Skeletal muscle satellite cell (primary cell): ENCODE data around the gene RAPGEF4.
A peak's percentile ranks its signal among the peaks of the same experiment; 100 is the strongest.

Experiments used
- H3K27me3 ChIP-seq: 2 replicates; pipeline ENCODE4 v1.7.0; 2013; ENCODE audit warnings: low read length; ENCODE audit not compliant: control insufficient read depth, insufficient read depth
- H3K36me3 ChIP-seq: 2 replicates; pipeline ENCODE4 v1.7.0; 2013; ENCODE audit warnings: mild to moderate bottlenecking, control low read depth, low read length; ENCODE audit not compliant: insufficient read depth
- H3K4me1 ChIP-seq: 2 replicates; pipeline ENCODE4 v1.7.0; 2013; ENCODE audit warnings: low read length; ENCODE audit not compliant: control insufficient read depth, insufficient read depth
- H3K4me2 ChIP-seq: 2 replicates; pipeline ENCODE4 v1.7.0; 2013; ENCODE audit warnings: mild to moderate bottlenecking, low read length
- H3K4me3 ChIP-seq: 2 replicates; pipeline ENCODE4 v1.7.0; 2013; ENCODE audit warnings: low read length
- H3K9ac ChIP-seq: 2 replicates; pipeline ENCODE4 v1.7.0; 2013; ENCODE audit warnings: mild to moderate bottlenecking, low read depth, low read length, moderate library complexity
- H3K9me3 ChIP-seq: replicated peaks from 2 replicates; pipeline ENCODE4 v1.7.0; 2013; ENCODE audit warnings: mild to moderate bottlenecking, control low read depth, low read length

The RAPGEF4 gene

DNA sequence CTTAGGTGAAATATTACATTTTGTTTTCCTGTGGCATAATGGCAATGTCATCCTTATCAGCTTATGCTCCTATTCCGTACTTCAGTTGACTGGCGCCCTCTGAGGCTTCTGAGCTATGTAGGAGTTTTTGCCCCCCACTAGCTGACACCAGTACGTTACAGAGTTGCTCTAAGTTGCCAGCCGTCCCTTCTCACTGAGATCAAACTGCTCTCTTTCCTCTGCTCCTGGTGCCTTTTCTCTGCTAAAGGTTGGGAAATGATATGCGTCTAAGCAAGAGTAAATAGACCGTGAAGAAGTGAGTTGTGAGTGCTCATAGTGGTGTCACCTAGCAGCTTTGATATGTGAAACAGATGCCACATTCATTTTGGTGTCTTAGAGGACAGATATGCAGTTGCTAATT, 99.2 kb downstream of the RAPGEF4 start:
- Histone ChIP-seq H3K27me3 (no peaks in the 10 kb centered on the region), H3K9ac (no peak overlapping the region), H3K4me2 (no peak overlapping the region), H3K36me3 (no peaks in the 10 kb centered on the region), H3K4me3 (no peak overlapping the region), H3K4me1 (peaks cover 9% of the 10 kb centered on the region), H3K9me3 (no peaks in the 10 kb centered on the region)

- H3K9ac ChIP-seq, result no peak overlapping the region
- H3K4me3 ChIP-seq, result no peak overlapping the region
- peaks cover 9% of the 10 kb centered on the region for H3K4me1 ChIP-seq
- no peaks in the 10 kb centered on the region for H3K9me3 ChIP-seq
- no peaks in the 10 kb centered on the region for H3K27me3 ChIP-seq
- H3K4me2 ChIP-seq, result peak overlapping the region; percentile 6
- no peaks in the 10 kb centered on the region for H3K36me3 ChIP-seq
Measured at GRCh38 chr2:172836347-172836821, 100.7 kb downstream of the RAPGEF4 start.

GRCh38 chr2:172836827-172837226, 101.2 kb downstream of the RAPGEF4 start:
- Histone ChIP-seq H3K4me3 (no peak overlapping the region), H3K9me3 (no peaks in the 10 kb centered on the region), H3K9ac (no peak overlapping the region), H3K27me3 (no peaks in the 10 kb centered on the region), H3K4me1 (peaks cover 9% of the 10 kb centered on the region), H3K36me3 (no peaks in the 10 kb centered on the region), H3K4me2 (peak overlapping the region; percentile 6)

- no peaks in the 10 kb centered on the region for H3K27me3 ChIP-seq
- no peak overlapping the region for H3K4me3 ChIP-seq
- H3K36me3 ChIP-seq, result no peaks in the 10 kb centered on the region
- no peak overlapping the region for H3K9ac ChIP-seq
- no peak overlapping the region for H3K4me2 ChIP-seq
- H3K9me3 ChIP-seq, result no peaks in the 10 kb centered on the region
- H3K4me1 ChIP-seq, result peaks cover 9% of the 10 kb centered on the region
Measured at GRCh38 chr2:172839446-172839845, 103.8 kb downstream of the RAPGEF4 start.

GRCh38 chr2:172842511-172843265, 107.0 kb downstream of the RAPGEF4 start:
- no peaks in the 10 kb centered on the region for H3K36me3 ChIP-seq
- no peak overlapping the region for H3K4me3 ChIP-seq
- no peak overlapping the region for H3K4me2 ChIP-seq
- H3K9ac ChIP-seq, result no peak overlapping the region
- no peaks in the 10 kb centered on the region for H3K27me3 ChIP-seq
- no peaks in the 10 kb centered on the region for H3K9me3 ChIP-seq
- H3K4me1 ChIP-seq, result no peaks in the 10 kb centered on the region

DNA sequence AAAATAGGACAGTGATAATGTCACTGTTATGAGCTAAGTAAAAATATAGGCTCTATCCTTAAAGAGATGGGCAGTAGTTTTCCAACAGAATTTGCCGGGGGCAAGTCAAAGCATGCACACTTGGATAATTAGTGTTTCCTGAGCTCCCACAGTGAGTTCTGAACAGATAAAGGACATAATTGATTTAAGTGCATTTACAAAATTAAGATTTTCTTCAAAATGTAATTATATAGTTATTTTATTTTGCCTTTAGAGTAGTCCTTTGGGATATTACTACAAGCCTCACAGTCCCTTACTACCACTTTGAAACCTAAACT, 107.6 kb downstream of the RAPGEF4 start:
- Histone ChIP-seq H3K27me3 (no peaks in the 10 kb centered on the region), H3K36me3 (no peaks in the 10 kb centered on the region), H3K9me3 (no peaks in the 10 kb centered on the region), H3K9ac (no peak overlapping the region), H3K4me2 (no peak overlapping the region), H3K4me1 (no peaks in the 10 kb centered on the region), H3K4me3 (no peak overlapping the region)

- Histone ChIP-seq H3K27me3 (no peaks in the 10 kb centered on the region), H3K9me3 (no peaks in the 10 kb centered on the region), H3K9ac (no peak overlapping the region)
Measured at GRCh38 chr2:172843902-172844715, 108.5 kb downstream of the RAPGEF4 start.

DNA sequence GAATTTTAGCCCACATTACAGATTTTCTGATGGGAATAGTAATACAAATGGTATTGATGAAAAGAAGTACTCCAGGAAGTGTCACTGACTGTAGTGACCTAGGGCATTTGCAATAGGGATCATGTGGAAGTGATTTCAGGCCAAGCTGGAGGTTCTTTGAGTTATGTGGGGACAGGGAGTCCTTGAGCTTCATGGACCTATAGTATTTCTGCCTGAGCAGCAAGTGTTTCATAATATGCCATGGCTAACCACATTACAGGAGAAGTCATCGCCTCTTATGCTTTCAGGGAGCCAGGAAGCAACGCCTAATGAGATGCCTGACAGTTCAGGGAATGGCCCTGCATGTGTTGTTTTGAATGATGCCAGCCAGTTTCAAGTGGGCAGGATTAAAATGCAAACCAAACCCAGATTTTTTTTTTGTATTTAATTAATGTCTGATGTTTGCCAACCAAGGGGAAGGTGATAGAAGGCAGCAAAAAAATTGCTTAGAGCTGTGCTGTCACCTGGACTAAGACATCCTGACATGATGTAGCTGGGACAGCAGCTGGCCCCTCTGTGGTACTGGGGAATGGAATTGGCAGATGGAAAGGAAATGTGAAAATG, 109.5 kb downstream of the RAPGEF4 start:
- Histone ChIP-seq H3K4me1 (no peaks in the 10 kb centered on the region), H3K27me3 (no peaks in the 10 kb centered on the region), H3K36me3 (no peaks in the 10 kb centered on the region), H3K9me3 (no peaks in the 10 kb centered on the region), H3K9ac (no peak overlapping the region), H3K4me2 (no peak overlapping the region), H3K4me3 (no peak overlapping the region)

More at GRCh38 chr2:172843902-172844715, 108.5 kb downstream of the RAPGEF4 start:
- no peaks in the 10 kb centered on the region for H3K4me1 ChIP-seq
- no peak overlapping the region for H3K4me2 ChIP-seq
- H3K36me3 ChIP-seq, result no peaks in the 10 kb centered on the region
- no peak overlapping the region for H3K4me3 ChIP-seq

GRCh38 chr2:172846551-172846950, 110.9 kb downstream of the RAPGEF4 start:
- H3K4me3 ChIP-seq, result no peak overlapping the region
- no peak overlapping the region for H3K9ac ChIP-seq
- no peaks in the 10 kb centered on the region for H3K36me3 ChIP-seq
- no peaks in the 10 kb centered on the region for H3K4me1 ChIP-seq
- H3K9me3 ChIP-seq, result no peaks in the 10 kb centered on the region
- H3K4me2 ChIP-seq, result no peak overlapping the region
- H3K27me3 ChIP-seq, result no peaks in the 10 kb centered on the region

- Histone ChIP-seq H3K4me2 (no peak overlapping the region), H3K4me1 (no peaks in the 10 kb centered on the region), H3K27me3 (no peaks in the 10 kb centered on the region), H3K9me3 (no peaks in the 10 kb centered on the region), H3K9ac (no peak overlapping the region), H3K4me3 (no peak overlapping the region), H3K36me3 (no peaks in the 10 kb centered on the region)
Measured at GRCh38 chr2:172847188-172847587, 111.5 kb downstream of the RAPGEF4 start.

GRCh38 chr2:172848519-172848918, 112.9 kb downstream of the RAPGEF4 start:
- H3K9ac ChIP-seq, result no peak overlapping the region
- no peaks in the 10 kb centered on the region for H3K4me1 ChIP-seq
- H3K4me3 ChIP-seq, result no peak overlapping the region

More at GRCh38 chr2:172848519-172848918, 112.9 kb downstream of the RAPGEF4 start:
- H3K27me3 ChIP-seq, result no peaks in the 10 kb centered on the region
- no peaks in the 10 kb centered on the region for H3K36me3 ChIP-seq
- H3K9me3 ChIP-seq, result no peaks in the 10 kb centered on the region
- H3K4me2 ChIP-seq, result no peak overlapping the region
